ENCODE data around the gene BRICD5. TPM values are rescaled to one million over a fixed set of nuclear protein-coding genes. Genes with fewer than 3 reads are reported as not detected.

The BRICD5 gene
- total and polyA plus RNA-seq, 2 of the 13 experiments (the other 11 are each of a cell fraction or from before 2014, with no cell fraction given), result 1.6 to 5.8 TPM

GRCh38 chr16:2205104-2205966, 5.3 kb downstream of the BRICD5 start, which contains the start of gene MLST8 (continued):
- TF ChIP-seq ZNF468 (CRISPR knock-in tag; IDR thresholded peaks at IDR 0.05) (no peak), ZNF605 (CRISPR knock-in tag; IDR thresholded peaks at IDR 0.05) (no peak; the same call in 1 of the 2 replicates), CREB3 (CRISPR knock-in tag; IDR thresholded peaks at IDR 0.05) (0 out of 2 replicates have a peak, but pooled peaks have one; percentile 33), RBAK (CRISPR knock-in tag; IDR thresholded peaks at IDR 0.05) (no peak), ZBTB4 (CRISPR knock-in tag; IDR thresholded peaks at IDR 0.05; ENCODE audit: borderline replicate concordance) (0 out of 2 replicates have a peak, but pooled peaks have one; percentile 7), ZNF432 (CRISPR knock-in tag; IDR thresholded peaks at IDR 0.05; ENCODE audit: borderline replicate concordance) (no peak), ZNF646 (CRISPR knock-in tag; IDR thresholded peaks at IDR 0.05) (no peak), ZNF44 (CRISPR knock-in tag; IDR thresholded peaks at IDR 0.05) (peak; percentile 67; the same call in 1 of the 2 replicates), ZNF619 (CRISPR knock-in tag; IDR thresholded peaks at IDR 0.05) (no peak), ZSCAN12 (CRISPR knock-in tag; IDR thresholded peaks at IDR 0.05) (0 out of 2 replicates have a peak, but pooled peaks have one; percentile 51), ZNF572 (CRISPR knock-in tag; IDR thresholded peaks at IDR 0.05) (no peak), SMAD3 (CRISPR knock-in tag; IDR thresholded peaks at IDR 0.05) (no peak), KLF16 (CRISPR knock-in tag; IDR thresholded peaks at IDR 0.05) (peak in 1 of 2 experiments; percentile 60; a peak in 1 of 4 replicates), NR2F2 (IDR thresholded peaks at IDR 0.05; ENCODE audit: borderline replicate concordance, low read depth) (peak; percentile 3; the same call in 1 of the 2 replicates), TCF12 (IDR thresholded peaks at IDR 0.05) (no peak), TCF12 (CRISPR knock-in tag; IDR thresholded peaks at IDR 0.05) (peak; percentile 49; the same call in 1 of the 2 replicates), TCF7L2 (IDR thresholded peaks at IDR 0.05; ENCODE audit: low read depth, low read length) (no peak), ZSCAN29 (CRISPR knock-in tag; conservative IDR thresholded peaks at IDR 0.05) (no peak), HOXD1 (CRISPR knock-in tag; IDR thresholded peaks at IDR 0.05) (peak; percentile 57)
